Measurements from ENCODE around the gene SEC14L3.
"Not testable (repeated sequence)": the region's sequence is repeated elsewhere in the genome, so short reads cannot be mapped to it uniquely, and the experiment has no call there.

Gene SEC14L3

DNA sequence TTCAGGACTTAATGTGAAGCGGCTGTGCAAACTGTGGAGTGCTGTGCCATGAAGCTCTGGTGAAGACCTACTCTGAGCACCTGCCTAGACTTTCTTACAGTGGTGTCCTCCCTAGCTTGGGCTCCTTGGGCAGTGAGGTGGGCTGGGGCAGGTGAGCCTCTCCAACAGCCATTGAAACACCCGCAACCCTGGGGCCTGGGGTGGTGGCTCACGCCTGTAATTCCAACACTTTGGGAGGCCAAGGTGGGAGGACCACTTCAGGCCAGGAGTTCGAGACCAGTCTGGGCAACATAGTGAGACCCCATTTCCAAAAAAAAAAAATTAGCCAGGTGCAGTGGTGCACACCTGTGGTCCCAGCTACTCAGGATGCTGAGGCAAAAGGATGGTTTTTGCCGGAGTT, 14.3 kb upstream of the SEC14L3 start:
- DNase-seq (ENCODE audit: low read depth in 1 of 2, low spot score in 1 of 2), result no peak

DNA sequence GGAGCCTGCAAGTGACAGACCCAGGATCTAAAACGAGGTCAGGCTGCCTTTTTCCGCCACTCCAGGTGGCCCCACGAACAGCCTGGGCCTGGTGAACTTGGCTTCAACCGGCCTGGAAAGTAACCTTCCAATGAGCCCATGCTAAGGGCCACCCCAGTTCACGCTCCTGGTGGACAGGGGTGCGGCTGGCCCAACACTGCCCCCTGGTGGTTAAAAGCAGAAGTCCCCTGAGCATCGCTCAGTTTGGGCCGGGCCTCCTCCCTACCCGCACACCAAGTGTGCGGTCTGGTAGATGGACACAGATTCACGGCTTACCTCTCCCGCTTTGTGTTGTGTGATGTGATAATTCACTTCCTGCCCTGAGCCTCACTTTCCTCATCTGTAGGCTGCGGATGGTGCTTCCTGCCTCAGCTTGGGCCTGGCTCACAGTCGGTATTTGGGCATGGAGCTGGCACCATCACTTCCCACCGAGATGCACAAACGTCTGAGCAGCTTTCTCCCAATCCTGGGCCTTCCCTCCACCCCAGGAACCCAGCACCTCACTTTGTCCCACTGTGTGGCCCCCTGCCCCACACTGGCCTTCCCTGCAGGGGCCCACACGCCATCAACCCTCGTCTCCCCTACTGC, 13.7 kb upstream of the SEC14L3 start:
- DNase-seq (ENCODE audit: low read depth in 1 of 2, low spot score in 1 of 2), result peak; percentile 54 to 57

DNA sequence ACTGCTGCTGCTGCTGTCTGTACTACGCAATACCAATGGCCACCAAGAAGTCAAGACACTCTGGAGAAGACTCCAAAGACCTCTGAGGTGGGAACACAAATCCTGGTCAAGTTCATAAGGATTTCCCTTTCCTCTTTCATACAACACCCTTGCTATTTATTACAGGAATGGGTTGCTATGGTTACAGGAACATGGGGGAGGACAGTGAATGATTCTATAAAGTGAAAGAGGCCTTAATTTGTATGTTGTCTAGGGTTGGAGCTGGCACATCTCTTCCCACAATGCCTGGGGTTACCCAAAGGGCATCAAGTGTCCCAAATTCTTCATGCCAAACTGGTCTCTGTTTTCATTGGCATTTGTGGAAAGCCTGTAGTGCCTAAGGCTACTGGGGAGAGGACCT, 11.4 kb upstream of the SEC14L3 start:
- no peak for DNase-seq (ENCODE audit: low read depth in 1 of 2, low spot score in 1 of 2)

DNA sequence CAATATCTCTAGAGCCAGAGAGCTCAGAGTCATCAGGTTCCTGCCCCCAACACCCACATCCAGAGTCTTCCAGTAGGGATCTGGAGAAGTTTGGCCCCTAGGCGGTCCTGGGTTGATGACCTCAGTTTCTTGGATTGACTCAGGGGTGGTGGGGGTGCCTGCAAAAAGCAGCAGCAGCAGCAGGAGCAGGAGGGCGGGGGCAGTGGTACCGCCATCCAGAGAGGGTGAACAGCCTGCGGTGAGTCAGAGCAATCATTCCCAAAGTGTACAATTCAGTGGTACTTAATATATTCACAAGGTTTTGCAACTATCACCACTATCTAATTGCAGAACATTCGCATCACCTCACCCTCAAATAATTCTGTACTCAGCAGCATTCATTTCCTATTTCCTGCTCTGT, 9.9 kb upstream of the SEC14L3 start:
- DNase-seq (ENCODE audit: low read depth in 1 of 2, low spot score in 1 of 2), result no peak

DNA sequence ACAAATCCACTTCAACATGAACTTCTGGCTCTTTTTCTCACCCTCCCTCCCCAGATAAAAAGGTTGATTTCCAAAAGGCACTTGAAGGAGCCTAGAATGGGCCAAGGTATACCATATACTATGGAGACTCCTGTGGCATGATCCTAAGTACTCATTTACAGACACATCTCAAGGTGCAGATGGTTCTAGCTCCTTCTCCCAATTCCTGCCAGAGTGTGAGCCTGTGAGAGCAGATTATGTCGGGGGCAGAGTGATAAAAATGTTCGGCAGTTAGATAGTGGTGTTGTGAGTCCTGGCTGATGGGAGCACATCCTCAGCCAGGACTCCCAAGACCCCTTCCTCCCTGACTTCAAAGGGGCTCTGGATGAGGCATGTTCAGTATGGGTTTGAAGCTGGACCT, 8.2 kb upstream of the SEC14L3 start:
- no peak for DNase-seq (ENCODE audit: low read depth in 1 of 2, low spot score in 1 of 2)

DNA sequence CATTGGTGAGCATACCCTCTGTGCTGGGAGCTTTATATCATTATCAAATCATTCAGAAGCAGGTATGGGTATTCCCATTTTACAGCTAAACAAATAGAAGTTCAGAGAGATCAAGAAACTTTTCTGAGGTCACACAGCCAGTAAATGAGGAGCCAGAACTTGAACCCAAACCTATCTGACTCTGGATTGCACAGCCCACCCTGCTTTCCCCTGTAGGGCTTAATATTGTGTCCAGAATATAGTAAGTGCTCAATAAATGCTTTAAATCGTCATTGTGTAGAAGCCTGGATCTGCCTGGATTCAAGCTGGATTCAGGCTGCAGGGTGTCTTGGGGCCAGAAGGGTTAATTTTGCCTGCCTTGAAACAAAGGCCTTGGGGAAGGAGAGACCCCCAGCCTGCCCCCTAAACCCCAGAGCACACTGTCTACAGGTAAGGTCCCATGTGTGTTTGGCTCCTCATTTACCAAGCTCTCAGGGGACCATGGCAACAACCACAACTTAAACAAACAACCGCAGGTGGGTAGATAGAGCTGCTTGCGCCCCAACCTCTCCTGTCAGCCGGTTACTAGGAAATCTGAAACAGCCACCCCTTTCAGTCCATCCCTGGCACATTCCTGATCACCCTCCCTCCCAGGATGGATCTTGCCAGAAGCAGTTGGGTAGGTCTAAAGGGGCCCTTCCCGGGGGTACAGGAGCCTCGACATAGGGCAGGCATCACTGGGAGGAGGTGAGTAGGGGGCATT, 3.0 kb upstream of the SEC14L3 start:
- no peak for DNase-seq (ENCODE audit: low read depth in 1 of 2, low spot score in 1 of 2)

DNA sequence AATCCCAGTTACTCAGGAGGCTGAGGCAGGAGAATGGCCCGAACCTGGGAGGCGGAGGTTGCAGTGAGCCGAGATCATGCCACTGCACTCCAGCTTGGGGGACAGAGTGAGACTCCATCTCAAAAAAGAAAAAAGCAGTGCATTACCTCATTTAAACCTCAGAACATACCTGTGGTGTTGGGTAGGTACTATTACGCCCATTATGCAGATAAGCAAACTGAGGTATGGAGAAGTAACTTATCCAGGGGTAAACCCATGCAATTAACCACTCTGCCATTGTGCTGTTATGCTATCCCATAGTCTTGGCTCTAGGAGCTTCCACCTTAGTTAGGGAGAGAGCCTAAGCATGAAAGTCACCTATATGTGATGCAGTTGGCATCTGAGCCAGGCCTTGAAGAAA, 2.3 kb upstream of the SEC14L3 start:
- DNase-seq (ENCODE audit: low read depth in 1 of 2, low spot score in 1 of 2), result no peak

DNA sequence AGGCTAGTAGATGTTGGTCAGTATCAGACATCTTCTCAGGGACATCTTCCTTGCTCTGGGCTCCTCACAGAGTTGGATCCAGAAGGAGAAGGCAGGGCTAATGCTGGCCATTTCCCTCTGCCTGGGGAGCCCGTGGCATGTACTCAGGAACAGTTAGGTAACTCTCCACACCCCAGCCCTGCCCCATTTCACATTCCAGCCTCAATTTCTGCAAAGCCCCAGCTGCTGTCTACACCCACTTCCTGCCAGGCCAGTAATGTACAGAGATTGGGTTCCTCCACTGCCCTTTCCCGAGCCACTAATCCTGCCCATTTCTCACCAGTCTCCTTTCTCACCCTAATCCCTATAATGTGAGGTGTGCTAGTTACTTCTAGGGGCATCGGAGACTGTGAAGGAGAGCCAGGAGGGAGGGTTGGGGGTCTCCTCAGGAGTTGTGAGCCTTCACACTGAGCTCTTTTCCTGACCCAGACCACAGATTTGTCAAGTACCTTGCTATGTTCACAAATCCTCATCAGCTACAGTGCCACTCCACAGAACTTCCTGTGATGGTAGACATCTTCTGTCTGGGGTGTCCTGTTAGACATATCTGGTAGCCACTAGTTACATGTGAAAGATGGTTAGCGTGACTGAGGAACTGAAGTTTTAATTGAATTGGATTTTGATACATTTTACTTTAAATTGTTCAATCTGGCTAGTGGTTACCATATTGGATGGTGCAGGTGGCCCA, 1.3 kb upstream of the SEC14L3 start:
- DNase-seq (ENCODE audit: low read depth in 1 of 2, low spot score in 1 of 2), result no peak

DNA sequence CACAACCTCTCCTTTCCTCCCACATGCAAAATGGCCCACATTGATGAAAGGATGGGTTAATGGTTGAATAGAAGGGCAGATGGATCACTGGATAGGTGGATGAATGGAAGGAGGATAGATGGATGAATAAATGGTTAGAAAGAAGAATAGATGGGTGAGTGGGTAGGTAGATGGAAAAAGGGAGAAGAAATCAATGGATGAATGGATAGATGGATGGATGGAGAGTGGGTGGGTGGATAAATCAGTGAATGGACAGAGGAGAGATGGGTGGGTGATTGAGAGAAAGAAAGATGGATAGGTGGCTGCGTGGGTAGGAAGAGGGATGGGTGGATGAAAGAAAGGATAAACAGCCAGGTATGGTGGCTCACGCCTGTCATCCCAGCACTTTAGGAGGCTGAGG, 1.2 kb downstream of the SEC14L3 start:
- no peak for DNase-seq (ENCODE audit: low read depth in 1 of 2, low spot score in 1 of 2)

DNA sequence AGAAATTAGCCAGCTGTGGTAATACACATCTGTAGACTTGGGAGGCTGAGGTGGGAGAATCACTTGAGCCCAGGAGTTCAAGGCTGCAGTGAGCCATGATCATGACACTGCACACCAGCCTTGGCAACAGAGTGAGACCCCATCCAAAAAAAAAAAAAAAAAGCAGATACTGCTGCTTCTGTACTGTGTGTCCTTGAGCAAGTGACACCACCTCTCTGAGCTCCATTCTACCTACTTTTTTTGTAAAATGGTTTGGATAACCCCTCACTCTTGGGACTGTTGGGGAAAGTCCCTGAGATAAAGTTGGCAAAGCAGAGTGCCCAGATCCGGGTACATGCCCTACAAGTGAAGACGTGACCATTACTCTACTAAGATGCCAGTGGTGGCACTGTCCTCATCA, 2.7 kb downstream of the SEC14L3 start:
- no peak for DNase-seq (ENCODE audit: low read depth in 1 of 2, low spot score in 1 of 2)

DNA sequence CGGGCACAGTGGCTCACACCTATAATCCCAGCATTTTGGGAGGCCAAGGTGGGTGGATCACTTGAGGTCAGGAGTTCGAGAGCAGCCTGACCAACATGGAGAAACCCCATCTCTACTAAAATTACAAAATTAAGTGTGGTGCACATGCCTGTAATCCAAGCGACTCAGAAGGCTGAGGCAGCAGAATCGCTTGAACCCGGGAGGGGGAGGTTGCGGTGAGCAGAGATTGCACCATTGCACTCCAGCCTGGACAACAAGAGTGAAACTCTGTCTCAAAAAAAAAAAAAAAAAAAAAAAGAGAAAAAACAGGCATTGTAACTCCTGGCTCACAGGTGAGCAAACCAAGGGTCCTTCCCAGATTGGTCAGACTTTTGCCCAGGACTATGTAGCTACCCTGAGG, 11.3 kb downstream of the SEC14L3 start:
- DNase-seq (ENCODE audit: low read depth in 1 of 2, low spot score in 1 of 2), result not testable (repeated sequence)

DNA sequence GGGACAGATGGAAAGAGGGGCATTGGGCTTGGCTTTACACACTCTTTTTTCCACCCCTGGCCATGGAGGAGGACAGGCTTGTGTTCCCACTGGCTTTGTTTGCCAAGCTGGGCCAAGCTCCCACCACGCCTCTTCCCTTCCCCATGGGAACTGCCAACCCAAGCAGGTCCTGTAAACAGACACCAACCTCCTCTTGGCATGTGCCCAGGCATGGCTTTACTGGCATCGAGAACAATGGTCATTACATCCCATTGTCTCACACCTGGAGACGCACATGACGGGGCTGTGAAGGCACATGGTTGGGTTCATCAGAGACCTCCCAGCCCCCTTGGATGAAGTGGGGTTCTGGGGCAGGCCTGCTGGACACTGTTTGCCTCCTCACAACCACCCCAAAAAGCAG, 11.7 kb downstream of the SEC14L3 start:
- no peak for DNase-seq (ENCODE audit: low read depth in 1 of 2, low spot score in 1 of 2)

DNA sequence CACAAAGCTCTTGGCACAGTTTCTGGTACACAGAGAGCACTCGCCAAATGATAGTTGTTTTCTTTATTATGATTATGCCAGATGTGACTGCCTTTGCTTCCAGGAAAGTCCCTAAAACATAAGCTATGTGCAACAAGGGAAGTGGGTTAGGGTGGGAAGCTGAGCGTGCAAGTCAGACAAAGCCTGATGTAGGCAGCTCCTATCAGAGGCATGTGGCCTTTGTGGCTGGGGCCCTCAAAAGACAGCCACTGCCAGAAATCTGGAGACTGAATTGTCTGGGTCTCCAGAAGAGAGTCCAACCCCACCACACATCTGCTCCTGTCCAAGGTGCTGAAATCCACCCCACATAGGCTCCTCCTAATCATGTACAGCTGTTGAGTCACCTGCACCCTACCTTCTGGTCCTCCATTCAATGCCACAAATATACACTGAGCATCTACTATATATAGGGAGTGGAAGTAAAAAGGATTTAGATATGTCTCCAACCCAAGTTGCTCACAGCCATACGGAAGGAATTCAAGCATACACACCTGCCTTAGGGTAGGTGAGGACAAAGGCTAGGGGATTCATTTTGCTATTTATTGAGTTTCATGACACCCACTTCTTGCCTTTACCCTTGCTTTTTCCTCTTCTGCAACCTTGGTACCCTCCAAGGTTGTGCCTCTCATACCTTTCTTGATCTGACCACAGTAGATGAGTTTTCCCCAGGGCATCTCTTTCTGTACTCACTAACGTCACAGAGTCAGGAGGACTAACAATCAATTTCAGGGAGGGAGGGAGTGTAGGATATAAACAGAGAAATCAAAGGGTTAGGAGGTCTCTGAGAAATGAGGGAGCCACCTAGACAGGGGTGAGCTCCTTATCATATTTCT, 12.4 kb downstream of the SEC14L3 start:
- no peak for DNase-seq (ENCODE audit: low read depth in 1 of 2, low spot score in 1 of 2)

DNA sequence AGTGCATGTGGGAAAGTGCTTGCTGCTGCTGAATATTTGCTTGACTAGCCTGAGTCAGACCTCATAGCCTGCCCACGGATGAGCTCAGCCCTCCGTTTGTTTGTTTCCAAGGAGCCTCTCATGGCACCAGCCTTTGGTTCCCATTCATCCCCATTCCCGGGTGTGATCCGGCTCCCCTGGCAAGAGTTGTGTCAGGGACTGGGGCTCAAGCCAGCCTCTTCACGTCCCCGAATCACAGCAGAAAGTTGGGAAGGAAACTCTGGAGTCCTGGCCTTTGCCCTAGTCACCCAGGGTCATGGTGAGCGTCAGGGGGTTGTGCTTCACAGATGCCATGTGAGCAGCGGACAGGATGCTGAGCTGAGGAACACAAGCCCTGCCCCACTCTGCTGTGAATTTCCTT, 13.8 kb downstream of the SEC14L3 start:
- no peak for DNase-seq (ENCODE audit: low read depth in 1 of 2, low spot score in 1 of 2)

DNA sequence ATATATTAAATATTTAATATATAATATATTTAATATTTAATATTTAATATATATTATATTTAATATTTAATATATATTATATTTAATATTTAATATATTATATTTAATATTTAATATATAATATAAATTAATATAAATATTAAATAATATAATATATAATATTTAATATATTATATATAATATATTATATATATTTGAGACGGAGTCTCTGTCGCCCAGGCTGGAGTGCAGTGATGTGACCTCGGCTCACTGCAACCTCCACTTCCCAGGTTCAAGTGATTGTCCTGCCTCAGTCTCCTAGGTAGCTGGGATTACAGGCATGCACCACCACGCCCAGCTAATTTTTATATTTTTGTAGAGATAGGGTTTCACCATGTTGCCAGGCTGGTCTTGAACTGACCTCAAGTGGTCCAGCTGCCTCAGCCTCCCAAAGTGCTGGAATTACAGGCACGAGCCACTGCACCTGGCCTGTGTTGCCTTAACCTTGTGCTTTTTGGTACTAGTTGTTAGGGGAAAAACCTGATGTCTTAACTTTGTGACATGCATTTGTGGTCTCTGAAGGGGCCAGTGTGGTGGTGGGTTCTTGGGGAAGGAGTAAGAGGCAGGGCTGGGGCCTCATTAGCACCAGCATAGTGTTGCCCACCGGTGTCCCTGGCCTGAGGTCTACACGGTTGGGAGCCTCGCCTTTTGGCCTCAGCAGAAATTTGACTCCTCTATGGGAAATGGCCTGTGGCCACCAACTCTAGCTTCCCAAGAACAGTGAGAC, 16.6 kb downstream of the SEC14L3 start:
- DNase-seq (ENCODE audit: low read depth in 1 of 2, low spot score in 1 of 2), result no peak

DNA sequence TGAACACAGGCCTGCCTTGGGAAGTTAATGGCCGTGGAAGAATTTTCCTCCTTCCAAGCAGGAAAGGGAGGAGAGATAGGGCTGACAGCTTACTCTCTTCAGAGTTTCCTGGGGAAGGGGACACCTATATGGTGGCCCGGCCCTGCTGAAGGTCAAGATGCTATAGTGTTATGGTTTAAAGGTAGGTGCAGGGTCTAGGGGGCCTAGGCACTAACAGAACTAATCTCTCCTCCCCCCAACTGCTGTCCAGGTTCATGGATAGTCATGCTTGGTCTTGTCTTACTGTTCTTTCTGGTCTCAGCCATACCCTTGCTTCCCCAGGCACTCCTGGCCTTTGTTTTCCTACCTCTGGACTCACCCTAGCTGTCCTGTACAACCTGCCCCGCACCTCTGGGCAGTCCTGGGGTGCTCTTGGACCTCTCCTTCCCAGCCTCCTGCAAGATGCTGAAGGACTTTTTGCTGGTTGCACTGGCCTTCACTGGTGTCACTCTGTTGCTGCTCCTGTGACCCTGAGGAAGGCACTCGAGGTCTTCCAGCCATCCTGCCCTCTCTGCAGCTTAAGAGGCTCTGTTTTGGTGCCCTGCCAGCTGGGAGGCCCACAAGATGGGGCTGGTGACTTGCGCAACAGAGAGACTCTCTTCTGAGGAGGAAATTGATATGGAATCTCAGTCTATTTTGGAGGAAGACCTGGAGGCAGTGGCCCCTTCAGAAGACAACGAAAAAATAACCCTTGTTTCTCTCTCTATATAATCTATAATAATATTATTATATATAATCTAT, 17.9 kb downstream of the SEC14L3 start:
- no peak for DNase-seq (ENCODE audit: low read depth in 1 of 2, low spot score in 1 of 2)

DNA sequence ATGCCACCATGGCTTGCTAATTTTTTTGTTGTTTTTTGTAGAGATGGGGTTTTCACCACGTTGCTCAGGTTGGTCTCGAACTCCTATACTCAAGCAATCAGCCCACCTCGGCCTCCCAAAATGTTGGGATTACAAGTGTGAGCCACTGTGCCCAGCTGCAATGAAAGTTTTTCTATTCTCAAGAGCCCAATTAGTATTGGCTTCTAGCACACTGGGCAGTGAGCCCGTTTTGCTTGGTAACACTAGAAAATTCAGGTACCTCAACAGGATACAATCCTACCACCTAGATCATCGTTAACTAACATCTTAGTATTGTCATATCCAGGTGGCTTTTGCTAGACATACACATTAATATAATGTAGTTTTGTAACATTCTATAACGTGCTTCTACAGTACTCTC, 19.0 kb downstream of the SEC14L3 start:
- no peak for DNase-seq (ENCODE audit: low read depth in 1 of 2, low spot score in 1 of 2)

DNA sequence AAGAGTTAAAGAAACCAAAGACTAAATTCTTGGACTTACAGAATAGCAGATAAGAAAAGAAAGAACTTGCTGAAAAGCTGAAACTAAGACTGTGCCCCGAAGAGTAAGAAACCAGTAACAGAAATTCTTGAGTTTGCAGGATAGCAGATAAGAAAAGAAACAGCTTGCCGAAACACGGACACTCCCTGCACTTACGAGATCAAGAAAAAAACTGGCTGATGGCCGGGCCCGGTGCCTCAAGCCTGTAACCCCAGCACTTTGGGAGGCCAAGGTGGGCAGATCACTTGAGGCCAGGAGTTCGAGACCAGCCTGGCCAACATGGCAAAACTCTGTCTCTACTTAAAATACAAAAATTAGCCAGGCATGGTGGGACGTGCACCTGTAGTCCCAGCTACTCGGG, 20.3 kb downstream of the SEC14L3 start:
- DNase-seq (ENCODE audit: low read depth in 1 of 2, low spot score in 1 of 2), result not testable (repeated sequence)

DNA sequence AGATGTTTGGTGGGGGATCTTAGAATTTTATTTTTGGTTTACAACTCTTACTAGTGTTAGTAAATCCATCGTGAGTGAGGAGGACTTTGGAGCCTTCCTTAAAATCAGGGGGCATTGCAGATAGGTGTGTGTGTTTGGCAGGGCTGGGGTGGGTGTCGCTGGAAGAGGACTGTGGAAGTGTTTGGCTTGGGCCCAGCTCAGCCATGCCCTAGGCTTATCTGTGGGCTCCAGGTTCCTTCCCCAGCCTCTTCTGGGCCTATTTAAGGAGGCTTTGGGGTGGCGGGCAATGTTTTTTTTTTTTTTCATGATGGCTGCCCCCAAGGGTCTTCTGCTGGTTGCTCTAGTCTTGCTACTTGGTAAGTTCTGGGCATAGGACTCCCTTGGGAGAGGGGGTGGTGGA, 24.2 kb downstream of the SEC14L3 start:
- no peak for DNase-seq (ENCODE audit: low read depth in 1 of 2, low spot score in 1 of 2)

Data from stimulated activated CD4-positive, alpha-beta T cell treated with anti-CD3 and anti-CD28 coated beads, Interleukin-15, amount 100 ng/mL, for 1 hour (primary cell).